ENCODE data around the gene LOXHD1. TPM values are rescaled to one million over a fixed set of nuclear protein-coding genes. Genes with fewer than 3 reads are reported as not detected.

LOXHD1 gene
- total RNA-seq, 1 donor from 2014 or later = not detected

- Histone ChIP-seq H3K4me3 (no peak overlapping the region), H3K4me1 (no peaks in the 10 kb centered on the region), H3K36me3 (no peaks in the 10 kb centered on the region), H3K27me3 (no peaks in the 10 kb centered on the region), H3K27ac (no peak overlapping the region), H3K9me3 (peaks cover 0 to 4% of the 10 kb centered on the region in 2 donors)
- no peak for DNase-seq (ENCODE audit: low spot score in 2 of 2)
- intact Hi-C loops (cut with DNase I) = no loop called here
- no peak for TF ChIP-seq CTCF (IDR thresholded peaks at IDR 0.05)
Measured at GRCh38 chr18:46445522-46446313, 211.3 kb downstream of the LOXHD1 start.

- TF ChIP-seq CTCF (IDR thresholded peaks at IDR 0.05) = no peak
- no peak for DNase-seq (ENCODE audit: low spot score in 2 of 2)
- Histone ChIP-seq H3K27ac (no peak overlapping the region), H3K36me3 (no peaks in the 10 kb centered on the region), H3K4me1 (no peaks in the 10 kb centered on the region), H3K9me3 (peaks cover 0 to 4% of the 10 kb centered on the region in 2 donors), H3K27me3 (no peaks in the 10 kb centered on the region), H3K4me3 (no peak overlapping the region)
- intact Hi-C loops (cut with DNase I) = no loop called here
Measured at GRCh38 chr18:46439037-46439436, 218.0 kb downstream of the LOXHD1 start.

- Histone ChIP-seq H3K9me3 (no peaks in the 10 kb centered on the region), H3K27ac (no peak overlapping the region), H3K27me3 (no peaks in the 10 kb centered on the region), H3K4me3 (no peak overlapping the region), H3K36me3 (no peaks in the 10 kb centered on the region), H3K4me1 (no peaks in the 10 kb centered on the region)
- TF ChIP-seq CTCF (IDR thresholded peaks at IDR 0.05) = no peak
- no peak for DNase-seq (ENCODE audit: low spot score in 2 of 2)
- intact Hi-C loops (cut with DNase I) = no loop called here
Measured at GRCh38 chr18:46437061-46437460, 220.0 kb downstream of the LOXHD1 start.

- no peak for DNase-seq (ENCODE audit: low spot score in 2 of 2)
- Histone ChIP-seq H3K4me1 (no peaks in the 10 kb centered on the region), H3K27me3 (no peaks in the 10 kb centered on the region), H3K4me3 (no peak overlapping the region), H3K27ac (no peak overlapping the region), H3K9me3 (no peaks in the 10 kb centered on the region), H3K36me3 (no peaks in the 10 kb centered on the region)
- intact Hi-C loops (cut with DNase I) = no loop called here
- TF ChIP-seq CTCF (IDR thresholded peaks at IDR 0.05) = no peak
Measured at GRCh38 chr18:46436621-46437020, 220.4 kb downstream of the LOXHD1 start.

- Histone ChIP-seq H3K9me3 (no peaks in the 10 kb centered on the region), H3K4me3 (no peak overlapping the region), H3K36me3 (no peaks in the 10 kb centered on the region), H3K4me1 (no peaks in the 10 kb centered on the region), H3K27me3 (no peaks in the 10 kb centered on the region), H3K27ac (no peak overlapping the region)
- intact Hi-C loops (cut with DNase I) = no loop called here
- TF ChIP-seq CTCF (IDR thresholded peaks at IDR 0.05) = no peak
- DNase-seq (ENCODE audit: low spot score in 2 of 2) = peak in 1 of 2 donors; percentile 53
Measured at GRCh38 chr18:46435031-46435430, 222.0 kb downstream of the LOXHD1 start.

Data from ascending aorta (tissue), 2 donors.